AG09319 (cell line): ENCODE data around the gene SLC22A16.

ENCODE experiments used
- DNase-seq: peaks from one replicate; pipeline ENCODE4 v3.0.0-alpha.2; 2010; ENCODE audit warnings: low read depth; ENCODE audit errors: extremely low read depth
- TF ChIP-seq, protein P1 (sequence below): IDR thresholded peaks from 2 replicates; pipeline ENCODE4 v1.5.1; 2011; ENCODE audit warnings: low read depth, mild to moderate bottlenecking, inconsistent platforms, low read length, moderate library complexity

Gene SLC22A16, protein sequence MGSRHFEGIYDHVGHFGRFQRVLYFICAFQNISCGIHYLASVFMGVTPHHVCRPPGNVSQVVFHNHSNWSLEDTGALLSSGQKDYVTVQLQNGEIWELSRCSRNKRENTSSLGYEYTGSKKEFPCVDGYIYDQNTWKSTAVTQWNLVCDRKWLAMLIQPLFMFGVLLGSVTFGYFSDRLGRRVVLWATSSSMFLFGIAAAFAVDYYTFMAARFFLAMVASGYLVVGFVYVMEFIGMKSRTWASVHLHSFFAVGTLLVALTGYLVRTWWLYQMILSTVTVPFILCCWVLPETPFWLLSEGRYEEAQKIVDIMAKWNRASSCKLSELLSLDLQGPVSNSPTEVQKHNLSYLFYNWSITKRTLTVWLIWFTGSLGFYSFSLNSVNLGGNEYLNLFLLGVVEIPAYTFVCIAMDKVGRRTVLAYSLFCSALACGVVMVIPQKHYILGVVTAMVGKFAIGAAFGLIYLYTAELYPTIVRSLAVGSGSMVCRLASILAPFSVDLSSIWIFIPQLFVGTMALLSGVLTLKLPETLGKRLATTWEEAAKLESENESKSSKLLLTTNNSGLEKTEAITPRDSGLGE

DNA sequence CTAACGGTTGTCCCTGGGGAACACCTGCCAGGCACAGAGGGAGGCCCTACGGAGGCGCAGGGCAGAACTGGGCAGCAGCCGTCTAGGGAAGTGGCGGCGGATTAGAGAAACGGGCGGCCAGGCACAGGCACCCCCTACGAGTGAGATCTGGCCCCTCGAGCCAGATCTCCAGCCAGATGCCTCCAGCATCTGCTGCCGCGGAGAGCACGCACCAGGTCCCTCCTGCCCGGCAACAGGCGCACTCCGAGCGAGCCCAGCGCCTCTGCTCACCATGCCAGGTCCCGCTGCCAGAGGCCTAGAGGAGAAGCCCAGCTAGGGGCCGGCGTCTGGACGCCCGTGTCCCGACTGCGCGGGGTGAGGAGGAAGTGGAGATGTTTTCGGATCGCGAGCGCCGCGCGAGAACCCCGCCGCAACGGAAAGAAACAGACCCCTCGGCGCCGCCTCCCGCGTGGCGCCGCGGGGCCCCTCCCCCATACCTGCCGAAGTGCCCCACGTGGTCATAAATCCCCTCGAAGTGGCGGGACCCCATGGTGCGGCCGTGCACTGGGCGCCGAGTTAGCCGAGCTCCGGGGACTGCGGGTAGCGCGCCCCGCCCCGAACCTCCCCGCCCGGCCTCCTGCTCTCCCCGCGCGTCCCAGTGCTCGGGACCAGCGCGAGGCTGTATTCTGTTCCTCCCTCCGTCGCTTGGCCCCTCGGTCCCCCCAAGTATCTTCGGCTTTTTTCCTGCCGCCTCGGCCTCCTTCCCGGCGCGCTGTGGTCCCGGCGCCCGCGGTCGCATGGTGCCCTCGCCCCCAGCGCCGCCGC, at the start of gene SLC22A16:
TSS of gene SLC22A16 (minus strand) at position 568 of the 804 bp plus-strand sequence. CDS start at position 529, 39 bp downstream.
- TF ChIP-seq, protein P1, sequence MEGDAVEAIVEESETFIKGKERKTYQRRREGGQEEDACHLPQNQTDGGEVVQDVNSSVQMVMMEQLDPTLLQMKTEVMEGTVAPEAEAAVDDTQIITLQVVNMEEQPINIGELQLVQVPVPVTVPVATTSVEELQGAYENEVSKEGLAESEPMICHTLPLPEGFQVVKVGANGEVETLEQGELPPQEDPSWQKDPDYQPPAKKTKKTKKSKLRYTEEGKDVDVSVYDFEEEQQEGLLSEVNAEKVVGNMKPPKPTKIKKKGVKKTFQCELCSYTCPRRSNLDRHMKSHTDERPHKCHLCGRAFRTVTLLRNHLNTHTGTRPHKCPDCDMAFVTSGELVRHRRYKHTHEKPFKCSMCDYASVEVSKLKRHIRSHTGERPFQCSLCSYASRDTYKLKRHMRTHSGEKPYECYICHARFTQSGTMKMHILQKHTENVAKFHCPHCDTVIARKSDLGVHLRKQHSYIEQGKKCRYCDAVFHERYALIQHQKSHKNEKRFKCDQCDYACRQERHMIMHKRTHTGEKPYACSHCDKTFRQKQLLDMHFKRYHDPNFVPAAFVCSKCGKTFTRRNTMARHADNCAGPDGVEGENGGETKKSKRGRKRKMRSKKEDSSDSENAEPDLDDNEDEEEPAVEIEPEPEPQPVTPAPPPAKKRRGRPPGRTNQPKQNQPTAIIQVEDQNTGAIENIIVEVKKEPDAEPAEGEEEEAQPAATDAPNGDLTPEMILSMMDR: no peak
- DNase-seq: no peak

DNA sequence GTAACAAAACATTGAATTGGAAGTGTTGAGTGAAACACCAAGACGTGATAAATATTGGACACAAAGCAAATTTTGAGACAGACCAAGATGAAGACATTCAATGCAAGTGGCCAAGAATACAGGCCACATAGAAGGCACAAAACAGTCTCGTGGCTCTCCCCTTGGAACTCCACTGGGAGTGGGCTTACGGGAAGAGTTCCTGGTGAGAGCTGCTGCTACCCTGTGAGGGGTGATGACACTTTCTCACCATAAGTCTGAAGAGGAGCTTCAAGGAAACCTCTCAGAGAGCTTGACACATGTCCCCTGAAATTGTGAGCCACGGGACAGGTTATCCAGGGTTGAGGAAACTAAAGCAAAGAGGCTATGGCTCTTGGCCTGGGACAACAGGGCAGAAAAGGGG, 48.6 kb upstream of the SLC22A16 start:
- TF ChIP-seq, protein P1: no peak
- DNase-seq: no peak

DNA sequence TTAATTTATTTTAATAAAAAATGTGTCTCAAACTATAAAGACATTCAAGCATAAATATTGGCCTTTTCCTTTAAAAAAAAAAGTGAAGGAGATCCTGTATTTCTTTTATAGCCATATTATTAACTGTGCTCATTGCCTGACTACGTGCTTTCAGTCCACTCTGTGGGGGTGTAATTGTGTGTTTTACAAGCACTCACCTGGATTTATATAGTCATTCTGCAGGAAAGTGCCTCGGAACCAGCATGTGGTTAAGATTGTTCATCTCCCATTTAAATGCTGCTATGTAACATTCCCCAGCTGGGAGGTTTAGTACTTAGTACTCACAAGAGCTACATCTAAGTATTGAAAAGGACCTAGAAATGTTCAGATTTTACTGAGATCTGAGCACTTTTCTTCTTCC, 47.9 kb upstream of the SLC22A16 start:
- TF ChIP-seq, protein P1: no peak
- no peak for DNase-seq

DNA sequence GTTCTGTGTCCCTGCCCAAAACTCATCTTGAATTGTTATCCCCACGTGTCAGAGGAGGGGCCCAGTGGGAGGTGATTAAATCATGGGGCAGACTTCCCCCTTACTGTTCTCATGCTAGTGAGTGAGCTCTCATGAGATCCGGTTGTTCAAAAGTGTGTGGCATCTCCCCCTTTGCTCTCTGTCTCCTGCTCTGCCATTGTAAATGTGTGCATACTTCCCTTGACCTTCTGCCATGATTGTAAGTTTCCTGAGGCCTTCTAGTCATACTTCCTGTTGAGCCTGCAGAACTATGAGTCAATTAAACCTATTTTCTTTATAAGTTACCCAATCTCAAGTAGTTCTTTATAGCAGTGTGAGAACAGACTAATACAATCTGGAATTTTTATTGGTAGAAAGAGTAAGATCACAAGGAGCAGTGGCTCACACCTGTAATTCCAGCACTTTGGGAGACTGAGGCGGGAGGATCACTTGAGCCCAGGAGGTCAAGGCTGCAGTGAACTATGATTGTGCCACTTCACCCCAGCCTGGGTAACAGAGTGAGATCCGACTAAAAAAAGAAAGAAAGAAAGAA, 47.1 kb upstream of the SLC22A16 start:
- no peak for DNase-seq
- TF ChIP-seq, protein P1: no peak

DNA sequence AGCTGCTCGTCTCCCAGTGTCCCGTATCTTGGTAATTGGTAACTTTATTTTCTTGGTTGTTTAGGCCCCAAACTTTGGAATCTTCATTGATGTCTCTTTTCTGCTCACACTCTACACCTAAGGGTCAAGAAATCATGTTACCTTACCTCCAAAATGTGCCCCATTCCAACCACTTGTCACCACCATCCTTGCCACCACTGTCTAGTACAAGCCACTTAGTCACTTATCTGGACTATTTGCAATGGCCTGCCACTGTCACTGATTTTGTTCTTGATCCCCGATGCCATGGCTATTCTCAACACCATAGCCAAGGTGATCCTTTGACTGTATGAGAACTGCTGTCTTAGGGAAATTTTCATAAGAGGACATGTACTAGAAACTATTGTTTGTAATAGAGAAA, 46.0 kb upstream of the SLC22A16 start:
- TF ChIP-seq, protein P1: no peak
- no peak for DNase-seq

DNA sequence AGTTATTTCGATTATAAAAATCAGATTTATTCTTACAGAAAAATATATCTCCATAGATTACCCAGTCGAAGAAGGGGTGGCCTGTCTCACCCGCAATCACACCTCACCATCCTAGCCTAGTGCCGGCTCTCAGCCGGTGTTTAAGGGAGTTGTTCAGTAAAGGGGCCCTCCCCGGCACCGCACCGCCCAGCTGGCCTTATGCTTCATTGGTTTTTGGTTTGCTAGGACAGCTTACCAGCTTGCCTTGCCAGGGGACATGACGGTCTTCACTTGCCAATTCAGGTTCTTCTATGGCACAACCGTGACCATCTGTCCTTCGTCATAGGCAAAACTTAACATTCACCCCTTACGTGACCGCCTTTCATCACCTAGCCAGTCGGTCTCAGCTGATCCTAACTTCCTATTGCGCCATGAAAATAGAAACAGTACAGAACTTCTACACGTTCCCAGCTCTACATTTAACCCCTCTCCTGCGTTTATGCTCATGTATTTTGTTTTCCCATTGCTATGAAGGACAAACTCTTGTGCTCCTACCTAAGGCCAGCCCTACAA, 44.7 kb upstream of the SLC22A16 start:
- no peak for DNase-seq
- TF ChIP-seq, protein P1: no peak
